ENCODE measurements around the gene HOXB7.

Gene HOXB7

GRCh38 chr17:48610282-48611211 is at the start of gene HOXB7:
Gene HOXB7, minus strand, starts transcription at chr17:48611017. Its CDS starts 99 bp downstream, at chr17:48610918.
- Mint-ChIP-seq H3K4me3 (peak within 1 kb of the TSS; percentile 93 to 97), H3K27me3 (peaks cover 71 to 94% of the 10 kb centered on the region in 2 donors)

GRCh38 chr17:48655913-48656312 is 45.1 kb upstream of the HOXB7 start:
- Mint-ChIP-seq H3K27ac (no peak overlapping the region), H3K4me3 (no peak overlapping the region), H3K27me3 (peaks cover 13% of the 10 kb centered on the region in 2 donors), H3K9me3 (no peaks in the 10 kb centered on the region), H3K36me3 (no peaks in the 10 kb centered on the region), H3K4me1 (no peaks in the 10 kb centered on the region)
- DNase-seq (no peak), ATAC-seq (replicated peaks) (no peak)

More at GRCh38 chr17:48610282-48611211, at the start of gene HOXB7:
- H3K36me3 Mint-ChIP-seq: peaks cover 2 to 7% of the 10 kb centered on the region in 2 donors
- DNase-seq (peak; percentile 40), ATAC-seq (replicated peaks) (peak; percentile 50 to 51)
- H3K9me3 Mint-ChIP-seq: no peaks in the 10 kb centered on the region
- H3K27ac Mint-ChIP-seq: peak within 1 kb of the TSS; percentile 90
- peaks cover 30 to 49% of the 10 kb centered on the region in 2 donors for H3K4me1 Mint-ChIP-seq

GRCh38 chr17:48649741-48650140 is 38.9 kb upstream of the HOXB7 start:
- DNase-seq (no peak), ATAC-seq (replicated peaks) (no peak)
- peaks cover 15 to 23% of the 10 kb centered on the region in 2 donors for H3K4me1 Mint-ChIP-seq
- H3K4me3 Mint-ChIP-seq: no peak overlapping the region
- H3K36me3 Mint-ChIP-seq: no peaks in the 10 kb centered on the region
- H3K27me3 Mint-ChIP-seq: peaks cover 49 to 56% of the 10 kb centered on the region in 2 donors
- H3K27ac Mint-ChIP-seq: no peak overlapping the region
- no peaks in the 10 kb centered on the region for H3K9me3 Mint-ChIP-seq

- no peak for ATAC-seq (replicated peaks)
- Mint-ChIP-seq H3K9me3 (no peaks in the 10 kb centered on the region), H3K27me3 (peaks cover 61 to 73% of the 10 kb centered on the region in 2 donors)
These were observed 37.1 kb upstream of the HOXB7 start for GRCh38 chr17:48647963-48648245.

GRCh38 chr17:48647103-48647962 is 36.5 kb upstream of the HOXB7 start:
- peaks cover 66 to 78% of the 10 kb centered on the region in 2 donors for H3K27me3 Mint-ChIP-seq

More at GRCh38 chr17:48647963-48648245, 37.1 kb upstream of the HOXB7 start:
- no peak for DNase-seq
- peak overlapping the region; percentile 51 for H3K27ac Mint-ChIP-seq
- peak overlapping the region; percentile 75 to 81 for H3K4me3 Mint-ChIP-seq
- peaks cover 15 to 23% of the 10 kb centered on the region in 2 donors for H3K4me1 Mint-ChIP-seq
- no peaks in the 10 kb centered on the region for H3K36me3 Mint-ChIP-seq

GRCh38 chr17:48646183-48647102 is 35.6 kb upstream of the HOXB7 start:
- DNase-seq: no peak

More at GRCh38 chr17:48647103-48647962, 36.5 kb upstream of the HOXB7 start:
- no peaks in the 10 kb centered on the region for H3K36me3 Mint-ChIP-seq
- ATAC-seq (replicated peaks) (no peak), DNase-seq (no peak)
- H3K9me3 Mint-ChIP-seq: no peaks in the 10 kb centered on the region
- peak overlapping the region; percentile 75 to 81 for H3K4me3 Mint-ChIP-seq
- peak overlapping the region; percentile 51 for H3K27ac Mint-ChIP-seq
- H3K4me1 Mint-ChIP-seq: peaks cover 17 to 29% of the 10 kb centered on the region in 2 donors

GRCh38 chr17:48645639-48646182 is 34.9 kb upstream of the HOXB7 start:
- H3K4me3 Mint-ChIP-seq: peak overlapping the region; percentile 41 to 75
- H3K36me3 Mint-ChIP-seq: peaks cover 0 to 7% of the 10 kb centered on the region in 2 donors
- H3K27ac Mint-ChIP-seq: no peak overlapping the region
- H3K27me3 Mint-ChIP-seq: peaks cover 80 to 91% of the 10 kb centered on the region in 2 donors
- no peak for ATAC-seq (replicated peaks)
- H3K9me3 Mint-ChIP-seq: no peaks in the 10 kb centered on the region
- no peak for DNase-seq
- H3K4me1 Mint-ChIP-seq: peaks cover 27 to 41% of the 10 kb centered on the region in 2 donors

More at GRCh38 chr17:48646183-48647102, 35.6 kb upstream of the HOXB7 start:
- peaks cover 23 to 38% of the 10 kb centered on the region in 2 donors for H3K4me1 Mint-ChIP-seq
- ATAC-seq (replicated peaks): peak; percentile 61 to 65
- H3K9me3 Mint-ChIP-seq: no peaks in the 10 kb centered on the region
- H3K36me3 Mint-ChIP-seq: peaks cover 0 to 5% of the 10 kb centered on the region in 2 donors
- peaks cover 74 to 87% of the 10 kb centered on the region in 2 donors for H3K27me3 Mint-ChIP-seq
- peak overlapping the region; percentile 75 to 81 for H3K4me3 Mint-ChIP-seq
- H3K27ac Mint-ChIP-seq: no peak overlapping the region

- Mint-ChIP-seq H3K27ac (no peak overlapping the region), H3K4me1 (peaks cover 27 to 41% of the 10 kb centered on the region in 2 donors), H3K4me3 (no peak overlapping the region), H3K27me3 (peaks cover 78 to 88% of the 10 kb centered on the region in 2 donors), H3K36me3 (peaks cover 0 to 7% of the 10 kb centered on the region in 2 donors), H3K9me3 (no peaks in the 10 kb centered on the region)
- DNase-seq (no peak), ATAC-seq (replicated peaks) (no peak)
These were observed 34.2 kb upstream of the HOXB7 start for GRCh38 chr17:48644910-48645557.

GRCh38 chr17:48644159-48644558 is 33.3 kb upstream of the HOXB7 start:
- H3K9me3 Mint-ChIP-seq: no peaks in the 10 kb centered on the region
- peaks cover 79 to 81% of the 10 kb centered on the region in 2 donors for H3K27me3 Mint-ChIP-seq
- peaks cover 0 to 7% of the 10 kb centered on the region in 2 donors for H3K36me3 Mint-ChIP-seq
- ATAC-seq (replicated peaks) (no peak), DNase-seq (no peak)
- H3K4me3 Mint-ChIP-seq: no peak overlapping the region
- peaks cover 27 to 41% of the 10 kb centered on the region in 2 donors for H3K4me1 Mint-ChIP-seq
- H3K27ac Mint-ChIP-seq: no peak overlapping the region

- DNase-seq (no peak), ATAC-seq (replicated peaks) (no peak)
- Mint-ChIP-seq H3K27me3 (peaks cover 79 to 80% of the 10 kb centered on the region in 2 donors), H3K4me1 (peaks cover 27 to 41% of the 10 kb centered on the region in 2 donors), H3K4me3 (no peak overlapping the region), H3K36me3 (peaks cover 0 to 7% of the 10 kb centered on the region in 2 donors), H3K9me3 (no peaks in the 10 kb centered on the region), H3K27ac (no peak overlapping the region)
These were observed 32.8 kb upstream of the HOXB7 start for GRCh38 chr17:48643697-48644012.

- peaks cover 27 to 39% of the 10 kb centered on the region in 2 donors for H3K4me1 Mint-ChIP-seq
- ATAC-seq (replicated peaks) (no peak), DNase-seq (no peak)
- H3K4me3 Mint-ChIP-seq: no peak overlapping the region
- peak overlapping the region; percentile 34 for H3K27ac Mint-ChIP-seq
- peaks cover 79 to 80% of the 10 kb centered on the region in 2 donors for H3K27me3 Mint-ChIP-seq
- H3K36me3 Mint-ChIP-seq: peaks cover 0 to 7% of the 10 kb centered on the region in 2 donors
- H3K9me3 Mint-ChIP-seq: no peaks in the 10 kb centered on the region
These were observed 32.3 kb upstream of the HOXB7 start for GRCh38 chr17:48642843-48643696.

All from stimulated activated naive B cell treated with anti-CD40 and anti-IgM and Interleukin-4, amounts not matched to agents 10 μg/mL and 1 μg/mL and 100 μg/mL, for 72 hours (primary cell).